ENCODE data around the gene SMAD5. TPM values are rescaled to one million over a fixed set of nuclear protein-coding genes. Genes with fewer than 3 reads are reported as not detected.

SMAD5 gene
- total and polyA plus RNA-seq, 12 donors: 7.0 to 53.8 (median 38.7) TPM

DNA sequence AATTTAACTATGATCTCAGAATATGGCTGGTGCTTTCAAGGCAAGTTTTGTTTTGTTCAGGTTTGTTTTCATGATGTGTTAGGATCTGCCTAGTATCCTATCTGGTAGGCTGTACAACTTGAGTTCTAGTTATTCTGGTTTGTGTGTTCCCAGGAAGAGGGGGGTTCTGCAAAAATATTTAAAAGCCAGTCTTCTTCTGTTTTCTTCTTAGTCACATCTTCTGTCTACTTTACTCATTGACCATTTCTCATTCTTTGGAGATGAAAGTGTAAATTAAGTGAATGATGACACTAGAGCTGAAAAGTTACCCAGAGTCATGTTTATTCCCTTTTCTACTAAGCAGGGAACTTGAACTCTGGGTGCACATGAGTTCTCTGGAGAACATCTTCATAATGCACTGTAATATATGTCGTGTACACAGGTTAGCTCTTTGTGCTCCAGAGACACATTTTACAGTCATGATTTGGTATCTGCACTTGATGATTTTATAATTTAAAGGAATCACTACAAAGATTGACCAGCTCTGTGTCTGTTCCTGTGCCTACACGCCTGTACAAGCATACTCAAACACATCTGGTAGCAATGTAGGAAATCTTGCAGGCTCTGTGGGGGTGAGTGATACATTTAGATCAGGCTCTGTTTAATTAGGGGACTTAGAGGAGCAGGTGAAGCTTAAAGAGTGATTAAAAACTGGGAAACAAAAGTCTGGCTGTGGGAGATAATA lies 5.0 kb downstream of the SMAD5 start:
- Histone ChIP-seq H3K27me3 (no peaks in the 10 kb centered on the region), H3K4me3 (no peak overlapping the region), H3K9me3 (no peaks in the 10 kb centered on the region), H3K36me3 (no peaks in the 10 kb centered on the region), H3K27ac (no peak overlapping the region), H3K4me1 (peaks cover 15 to 85% (median 63%) of the 10 kb centered on the region in 9 donors)
- no peak for TF ChIP-seq CTCF (IDR thresholded peaks at IDR 0.05)
- DNase-seq: no peak
- ATAC-seq: no peak
- intact Hi-C loops (cut with DNase I): no loop called here
- WGBS, 2 donors: 79 to 82% methylated on average over 2 of the region's 2 CpGs

GRCh38 chr5:136141561-136141960 lies 8.9 kb downstream of the SMAD5 start:
- Histone ChIP-seq H3K36me3 (no peaks in the 10 kb centered on the region), H3K4me1 (peaks cover 13 to 98% (median 78%) of the 10 kb centered on the region in 9 donors), H3K27ac (no peak overlapping the region), H3K27me3 (no peaks in the 10 kb centered on the region), H3K9me3 (no peaks in the 10 kb centered on the region), H3K4me3 (no peak overlapping the region)
- intact Hi-C loops (cut with DNase I): no loop called here
- no peak for TF ChIP-seq CTCF (IDR thresholded peaks at IDR 0.05)
- no peak for ATAC-seq
- DNase-seq: no peak

- no peak for DNase-seq
- no peaks in the 10 kb centered on the region for H3K36me3 ChIP-seq
- ATAC-seq: no peak
- intact Hi-C loops (cut with DNase I): no loop called here
- TF ChIP-seq CTCF (IDR thresholded peaks at IDR 0.05): no peak
- H3K27me3 ChIP-seq: no peaks in the 10 kb centered on the region
- 60 to 67% methylated on average over 6 of the region's 6 CpGs for WGBS, 2 donors
- H3K4me3 ChIP-seq: no peak overlapping the region
- no peaks in the 10 kb centered on the region for H3K9me3 ChIP-seq
- H3K27ac ChIP-seq: no peak overlapping the region
- peaks cover 11 to 98% (median 74%) of the 10 kb centered on the region in 9 donors for H3K4me1 ChIP-seq
These were observed 10.7 kb downstream of the SMAD5 start for GRCh38 chr5:136143312-136143711.

DNA sequence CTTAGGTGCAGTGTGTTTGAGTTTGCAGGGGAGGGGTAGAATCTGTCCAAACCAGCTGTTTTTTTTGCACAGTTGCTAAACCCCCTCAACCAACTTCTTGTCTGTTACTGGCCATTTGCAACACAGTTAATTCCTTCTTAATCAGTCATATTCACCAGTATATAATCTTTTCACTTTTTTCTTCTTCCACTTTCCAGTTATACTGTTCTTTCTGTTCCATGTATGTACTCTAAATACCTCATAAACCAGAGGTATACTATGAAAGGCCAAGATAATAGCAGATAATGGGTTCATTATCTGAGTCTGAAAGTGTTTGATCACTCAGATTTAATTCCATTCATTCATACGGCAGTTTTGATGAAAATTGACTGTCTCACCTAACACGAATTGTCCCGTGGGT lies 11.1 kb downstream of the SMAD5 start:
- DNase-seq (no peak), ATAC-seq (no peak)
- peaks cover 11 to 97% (median 74%) of the 10 kb centered on the region in 9 donors for H3K4me1 ChIP-seq

More for the DNA sequence above, 11.1 kb downstream of the SMAD5 start:
- H3K36me3 ChIP-seq: no peaks in the 10 kb centered on the region
- intact Hi-C loops (cut with DNase I): no loop called here
- no peak overlapping the region for H3K27ac ChIP-seq
- WGBS, 2 donors: 74 to 75% methylated on average over 3 of the region's 3 CpGs
- TF ChIP-seq CTCF (IDR thresholded peaks at IDR 0.05): no peak
- no peak overlapping the region for H3K4me3 ChIP-seq
- no peaks in the 10 kb centered on the region for H3K27me3 ChIP-seq
- no peaks in the 10 kb centered on the region for H3K9me3 ChIP-seq
